ENCODE data around the gene TEFM. TPM values are rescaled to one million over a fixed set of nuclear protein-coding genes. Genes with fewer than 3 reads are reported as not detected.
A peak's percentile ranks its signal among the peaks of the same experiment; 100 is the strongest.

The TEFM gene
- total RNA-seq, 1 experiment from 2014 or later = 10.7 TPM

GRCh38 chr17:30950669-30951399, 44.8 kb upstream of the TEFM start:
- no peaks in the 10 kb centered on the region for H3K9me3 Mint-ChIP-seq (ENCODE audit: unreplicated experiment)
- ChIA-PET CTCF (interaction anchor here (0.6 kb wide), 1 partner anchor 43 kb away, joined by 3 read pairs; no protein-coding TSS in a partner anchor), POLR2A (interaction anchor here (0.8 to 1.3 kb wide), 3 partner anchors 15 to 44 kb away, joined by 3 to 7 read pairs (median 3); partner anchors contain the start of genes RNF135 and TEFM)
- TF ChIP-seq CTCF (IDR thresholded peaks at IDR 0.05; ENCODE audit: unreplicated experiment) = no peak
- DNase-seq (ENCODE audit: unreplicated experiment) = peak; percentile 61
- no peak overlapping the region for H3K27ac Mint-ChIP-seq (ENCODE audit: low read depth, unreplicated experiment)
- H3K27me3 Mint-ChIP-seq (ENCODE audit: insufficient read depth, unreplicated experiment) = no peaks in the 10 kb centered on the region
- H3K4me1 Mint-ChIP-seq (ENCODE audit: insufficient read depth, unreplicated experiment) = no peaks in the 10 kb centered on the region
- no peaks in the 10 kb centered on the region for H3K36me3 Mint-ChIP-seq (ENCODE audit: insufficient read depth, unreplicated experiment)
- no peak overlapping the region for H3K4me3 Mint-ChIP-seq (ENCODE audit: unreplicated experiment)
- no TSS peak for BruUV-seq (replicated peaks)
- intact Hi-C loops (cut with micrococcal nuclease) = no loop called here

- ChIA-PET CTCF (interaction anchor here (0.6 kb wide), 1 partner anchor 43 kb away, joined by 3 read pairs; no protein-coding TSS in a partner anchor), POLR2A (interaction anchor here (0.8 to 1.3 kb wide), 3 partner anchors 15 to 44 kb away, joined by 3 to 7 read pairs (median 3); partner anchors contain the start of genes RNF135 and TEFM)
- Mint-ChIP-seq H3K4me3 (ENCODE audit: unreplicated experiment) (no peak overlapping the region), H3K27me3 (ENCODE audit: insufficient read depth, unreplicated experiment) (no peaks in the 10 kb centered on the region), H3K36me3 (ENCODE audit: insufficient read depth, unreplicated experiment) (no peaks in the 10 kb centered on the region), H3K27ac (ENCODE audit: low read depth, unreplicated experiment) (no peak overlapping the region), H3K4me1 (ENCODE audit: insufficient read depth, unreplicated experiment) (no peaks in the 10 kb centered on the region), H3K9me3 (ENCODE audit: unreplicated experiment) (no peaks in the 10 kb centered on the region)
- intact Hi-C loops (cut with micrococcal nuclease) = no loop called here
- TF ChIP-seq CTCF (IDR thresholded peaks at IDR 0.05; ENCODE audit: unreplicated experiment) = no peak
- DNase-seq (ENCODE audit: unreplicated experiment) = no peak
- BruUV-seq (replicated peaks) = no TSS peak
These were observed 44.2 kb upstream of the TEFM start for GRCh38 chr17:30950189-30950588.

GRCh38 chr17:30947796-30948195, 41.8 kb upstream of the TEFM start:
- Mint-ChIP-seq H3K4me1 (ENCODE audit: insufficient read depth, unreplicated experiment) (no peaks in the 10 kb centered on the region), H3K27me3 (ENCODE audit: insufficient read depth, unreplicated experiment) (no peaks in the 10 kb centered on the region), H3K27ac (ENCODE audit: low read depth, unreplicated experiment) (no peak overlapping the region), H3K36me3 (ENCODE audit: insufficient read depth, unreplicated experiment) (no peaks in the 10 kb centered on the region), H3K4me3 (ENCODE audit: unreplicated experiment) (no peak overlapping the region), H3K9me3 (ENCODE audit: unreplicated experiment) (no peaks in the 10 kb centered on the region)
- no peak for DNase-seq (ENCODE audit: unreplicated experiment)
- ChIA-PET POLR2A (interaction anchor here (0.6 to 1.0 kb wide), 2 partner anchors 20 to 24 kb away, joined by 3 to 4 read pairs; no protein-coding TSS in a partner anchor), CTCF (interaction anchor here (0.6 kb wide), 2 partner anchors 8 to 384 kb away, joined by 3 to 4 read pairs; no protein-coding TSS in a partner anchor)
- no peak for TF ChIP-seq CTCF (IDR thresholded peaks at IDR 0.05; ENCODE audit: unreplicated experiment)
- intact Hi-C loops (cut with micrococcal nuclease) = no loop called here
- no TSS peak for BruUV-seq (replicated peaks)

GRCh38 chr17:30942308-30943079, 36.5 kb upstream of the TEFM start:
- no peaks in the 10 kb centered on the region for H3K9me3 Mint-ChIP-seq (ENCODE audit: unreplicated experiment)
- ChIA-PET CTCF (no interaction called here), POLR2A (no interaction called here)
- H3K4me3 Mint-ChIP-seq (ENCODE audit: unreplicated experiment) = no peak overlapping the region
- H3K36me3 Mint-ChIP-seq (ENCODE audit: insufficient read depth, unreplicated experiment) = no peaks in the 10 kb centered on the region
- TF ChIP-seq CTCF (IDR thresholded peaks at IDR 0.05; ENCODE audit: unreplicated experiment) = no peak
- H3K27me3 Mint-ChIP-seq (ENCODE audit: insufficient read depth, unreplicated experiment) = no peaks in the 10 kb centered on the region
- no peak overlapping the region for H3K27ac Mint-ChIP-seq (ENCODE audit: low read depth, unreplicated experiment)
- intact Hi-C loops (cut with micrococcal nuclease) = no loop called here
- no peaks in the 10 kb centered on the region for H3K4me1 Mint-ChIP-seq (ENCODE audit: insufficient read depth, unreplicated experiment)
- BruUV-seq (replicated peaks) = no TSS peak
- no peak for DNase-seq (ENCODE audit: unreplicated experiment)

All from MCF 10A (cell line).